HG03103 (cell line): ENCODE data around the gene DOCK1.

ENCODE experiments used
- ATAC-seq: cut with Tn5 transposase; IDR thresholded peaks from one replicate; pipeline ENCODE4 v1.9.1; 2021; ENCODE audit warnings: low read depth; ENCODE audit not compliant: unreplicated experiment

DOCK1 gene

DNA sequence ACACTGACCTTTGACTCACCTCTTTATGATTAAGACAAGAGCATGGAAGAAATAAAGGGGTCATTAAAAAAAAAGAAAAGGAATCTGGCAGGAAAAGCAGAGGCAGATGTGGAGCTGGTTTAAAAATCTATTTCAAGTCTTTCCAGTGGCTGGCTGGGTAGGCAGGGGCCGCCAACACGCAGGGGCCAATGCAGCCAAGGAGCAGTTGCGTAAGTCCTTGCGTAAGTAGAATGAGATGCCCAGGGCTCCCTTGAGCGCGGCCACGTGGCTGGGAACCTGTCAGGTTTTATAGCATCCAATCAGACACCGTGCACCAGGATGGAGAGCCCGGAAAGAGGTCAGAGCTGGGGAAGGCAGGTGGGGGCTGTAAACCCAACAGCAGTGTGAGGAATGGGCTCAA lies 414.9 kb downstream of the DOCK1 start:
- ATAC-seq: no peak

DNA sequence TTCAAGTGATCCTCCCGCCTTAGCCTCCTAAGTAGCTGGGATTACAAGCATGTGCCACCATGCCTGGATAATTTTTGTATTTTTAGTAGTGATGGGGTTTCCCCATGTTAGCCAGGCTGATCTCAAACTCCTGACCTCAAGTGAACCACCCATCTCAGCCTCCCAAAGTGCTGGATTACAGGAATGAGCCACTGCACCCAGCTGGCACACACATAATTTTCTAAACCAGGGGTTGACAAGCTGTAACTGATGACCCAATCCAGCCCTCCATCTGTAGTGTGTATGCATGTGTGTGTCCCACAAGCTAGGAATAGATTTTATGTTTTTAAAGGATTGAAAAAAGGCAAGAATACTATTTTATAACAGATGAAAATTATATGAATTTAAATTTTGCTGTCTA lies 417.1 kb downstream of the DOCK1 start:
- ATAC-seq: no peak

DNA sequence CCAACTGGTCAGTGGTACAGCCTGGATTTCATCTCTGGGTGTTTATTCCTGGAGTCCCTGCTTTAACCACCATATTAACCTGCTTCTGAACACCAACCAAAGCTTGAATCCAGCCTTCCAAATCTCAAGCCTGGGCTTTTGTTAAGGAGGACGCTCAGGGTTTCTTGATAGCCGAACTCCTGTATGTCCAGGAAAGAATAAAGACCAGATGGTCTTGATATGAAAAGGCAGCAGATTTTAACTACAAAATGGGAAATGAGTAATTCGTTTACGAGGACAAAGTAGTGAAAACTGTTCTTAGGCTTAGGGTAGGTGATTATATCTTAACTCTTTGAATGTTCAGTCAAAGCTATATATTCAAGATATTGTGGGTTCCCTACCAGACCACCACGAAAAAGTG lies 420.3 kb downstream of the DOCK1 start:
- no peak for ATAC-seq

DNA sequence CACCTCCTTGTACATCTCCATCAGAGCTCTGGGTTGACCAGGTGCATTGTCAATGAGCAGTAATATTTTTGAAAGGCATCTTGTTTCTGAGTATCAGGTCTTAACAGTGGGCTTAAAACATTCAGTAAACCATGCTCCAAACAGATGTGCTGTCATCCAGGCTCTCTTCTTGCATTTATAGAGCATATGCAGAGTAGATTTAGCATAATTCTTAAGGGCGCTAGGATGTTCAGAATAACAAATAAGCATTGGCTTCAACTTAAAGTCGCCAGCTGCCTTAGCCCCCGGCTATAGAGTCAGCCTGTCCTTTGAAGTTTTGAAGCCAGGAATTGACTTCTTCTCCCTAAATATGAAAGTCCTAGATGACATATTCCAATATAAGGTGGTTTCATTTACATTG lies 421.7 kb downstream of the DOCK1 start:
- no peak for ATAC-seq

DNA sequence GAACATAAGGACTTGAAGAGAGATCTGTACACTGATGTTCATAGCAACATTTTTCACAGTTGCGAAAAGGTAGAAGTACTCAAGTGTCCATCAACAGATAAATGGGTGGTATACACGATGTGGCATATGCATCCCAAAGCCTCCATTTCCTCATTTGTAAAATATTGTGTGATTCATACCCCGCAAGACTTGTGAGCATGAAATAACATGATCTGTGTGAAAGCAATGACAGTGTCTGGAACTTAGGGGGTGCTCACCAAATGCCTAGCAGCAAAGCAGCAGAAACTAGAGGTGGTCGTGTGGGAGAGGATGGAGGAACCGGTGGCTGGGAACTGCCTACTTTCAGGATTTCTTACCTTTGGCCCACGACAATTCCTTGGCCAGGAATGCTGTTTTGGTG lies 426.5 kb downstream of the DOCK1 start:
- ATAC-seq: no peak

DNA sequence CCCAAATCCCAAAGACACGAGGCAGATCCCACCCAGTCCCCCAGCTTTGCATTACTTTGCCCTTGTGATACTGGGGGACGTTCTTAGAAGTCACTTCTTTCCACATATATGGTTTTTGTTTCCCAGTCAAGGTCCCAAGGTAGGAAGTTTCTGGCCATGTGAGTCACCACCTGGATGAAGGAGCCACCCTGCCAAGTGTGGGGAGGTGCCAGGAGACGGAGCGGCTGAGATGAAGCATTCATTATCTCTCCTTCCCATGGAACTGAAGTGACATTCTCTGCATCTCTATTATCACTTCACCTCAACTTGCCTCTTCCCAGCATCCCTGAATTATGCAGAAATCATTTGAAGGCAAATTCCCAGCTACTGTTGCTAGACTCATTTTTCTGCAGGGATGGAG lies 427.4 kb downstream of the DOCK1 start:
- no peak for ATAC-seq

DNA sequence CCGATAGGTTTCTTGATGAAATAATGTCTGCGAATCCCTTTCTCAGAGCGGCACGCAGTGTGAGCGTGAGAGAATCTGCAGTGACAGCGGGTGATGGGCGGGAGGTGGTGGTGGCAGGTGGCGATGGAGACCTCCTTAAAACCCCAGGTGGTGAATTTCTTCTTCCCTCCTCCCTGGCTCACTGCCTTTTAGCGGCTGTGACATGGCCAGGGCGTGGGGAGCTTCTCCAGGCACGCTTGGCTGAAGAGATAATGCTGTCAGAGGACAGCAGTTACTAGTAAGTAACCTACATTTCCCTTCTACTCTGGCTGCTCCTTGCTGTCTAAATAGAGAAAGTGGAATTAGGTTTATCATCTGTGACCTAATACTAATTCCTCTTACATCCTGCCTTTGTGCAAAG lies 432.6 kb downstream of the DOCK1 start:
- no peak for ATAC-seq

DNA sequence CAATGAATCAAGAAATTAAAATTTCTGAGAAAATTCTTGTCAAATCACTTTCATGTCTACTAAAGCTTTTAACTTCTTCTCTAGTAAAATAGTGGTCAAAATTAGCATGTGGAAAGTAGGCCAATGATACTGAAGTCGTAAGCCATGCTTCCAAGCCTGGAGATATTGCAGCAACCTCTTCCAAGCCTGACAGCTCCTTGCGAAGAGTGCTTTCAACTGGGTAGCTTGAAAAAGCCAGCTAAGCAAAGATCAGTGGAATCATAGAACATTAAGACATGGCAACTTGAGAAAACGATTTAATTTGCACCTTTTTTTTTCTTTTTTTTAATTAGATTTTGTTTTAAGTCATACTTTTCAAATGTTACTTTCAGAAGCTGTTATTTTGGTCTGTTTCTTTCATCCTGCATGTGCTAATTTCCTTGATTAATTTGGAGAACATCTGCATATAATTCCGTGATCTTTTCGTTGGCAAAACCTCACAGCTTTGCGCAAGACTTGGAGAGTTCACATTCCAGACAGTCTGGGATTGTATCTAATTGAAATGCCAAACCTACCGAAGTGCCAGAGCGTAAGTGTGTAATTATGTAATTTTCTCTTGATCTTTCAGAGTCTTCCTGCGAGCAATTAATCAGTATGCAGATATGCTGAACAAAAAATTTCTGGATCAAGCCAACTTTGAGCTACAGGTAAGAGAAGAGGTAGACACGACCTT lies 433.3 kb downstream of the DOCK1 start:
- ATAC-seq: no peak

DNA sequence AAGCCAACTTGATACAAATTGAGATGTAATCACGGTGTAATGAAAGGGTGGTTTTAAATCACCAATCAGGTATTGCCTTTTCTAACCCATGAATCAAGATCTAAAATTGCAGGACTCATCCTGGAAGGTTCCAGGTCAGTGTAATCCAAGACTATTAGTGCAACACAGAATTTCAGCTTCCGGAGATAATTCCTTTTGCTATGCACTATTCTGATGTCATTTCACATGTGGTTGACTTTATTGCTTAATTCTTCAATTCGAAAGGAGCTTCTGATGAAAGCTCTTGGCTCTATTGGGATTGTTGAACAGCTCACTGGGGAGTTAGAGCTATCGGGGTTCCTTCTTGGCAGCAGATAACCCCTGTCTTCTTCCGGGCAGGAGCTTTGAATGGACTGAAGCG lies 438.6 kb downstream of the DOCK1 start:
- no peak for ATAC-seq

DNA sequence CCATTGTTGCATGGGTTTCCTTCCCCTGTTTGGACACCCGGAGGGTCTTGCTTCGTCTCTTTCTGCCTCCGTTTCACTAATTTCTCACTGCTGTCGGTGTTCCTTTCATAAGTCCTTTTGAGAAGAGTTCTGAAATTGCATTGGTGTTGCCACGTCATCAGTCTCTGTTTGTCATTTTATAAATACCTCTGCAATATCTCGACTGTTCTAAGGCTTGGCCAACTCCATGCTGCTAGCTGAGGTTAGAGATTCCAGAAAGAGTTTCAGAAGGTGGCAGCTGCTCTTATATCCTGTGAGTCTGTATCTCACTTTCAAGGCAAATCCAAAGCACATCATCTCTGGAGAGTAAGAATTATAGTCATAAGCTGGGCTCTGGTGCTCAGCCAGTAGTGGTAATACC lies 439.1 kb downstream of the DOCK1 start:
- ATAC-seq: no peak

DNA sequence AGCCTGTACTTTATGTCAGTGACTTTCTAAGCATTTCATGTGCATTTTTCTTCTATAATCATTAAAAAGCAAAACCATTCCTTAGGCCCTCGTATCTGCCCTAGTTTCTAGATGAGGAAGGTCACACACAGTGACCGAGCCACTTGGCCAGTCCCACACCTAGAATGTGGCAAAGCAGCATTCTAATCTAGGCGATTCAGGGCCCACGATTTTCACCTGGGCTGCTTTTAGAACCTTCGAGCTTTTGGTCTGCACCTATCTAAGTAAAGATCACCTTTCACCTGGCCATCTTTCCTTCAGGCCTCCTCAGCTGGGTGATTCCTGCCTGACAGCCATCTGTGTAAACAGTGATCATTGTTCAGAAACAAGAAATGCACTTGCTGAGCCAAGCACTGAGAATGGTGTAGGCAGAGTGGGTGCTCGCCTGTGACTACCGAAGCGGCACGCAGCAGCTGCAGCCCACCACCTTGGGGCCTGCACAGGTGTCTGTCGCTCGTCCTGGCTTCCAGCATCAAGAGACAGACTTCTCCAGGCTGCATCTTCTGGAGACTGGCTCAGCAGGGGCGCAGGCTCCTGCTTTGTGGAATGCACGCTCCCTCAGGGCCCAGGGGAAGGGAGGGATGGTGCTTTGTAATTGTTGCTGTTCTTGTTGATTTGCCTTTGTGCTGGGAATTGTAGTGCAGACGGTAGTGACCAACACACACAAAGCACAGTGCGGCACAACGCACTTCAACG lies 440.2 kb downstream of the DOCK1 start:
- ATAC-seq: no peak

DNA sequence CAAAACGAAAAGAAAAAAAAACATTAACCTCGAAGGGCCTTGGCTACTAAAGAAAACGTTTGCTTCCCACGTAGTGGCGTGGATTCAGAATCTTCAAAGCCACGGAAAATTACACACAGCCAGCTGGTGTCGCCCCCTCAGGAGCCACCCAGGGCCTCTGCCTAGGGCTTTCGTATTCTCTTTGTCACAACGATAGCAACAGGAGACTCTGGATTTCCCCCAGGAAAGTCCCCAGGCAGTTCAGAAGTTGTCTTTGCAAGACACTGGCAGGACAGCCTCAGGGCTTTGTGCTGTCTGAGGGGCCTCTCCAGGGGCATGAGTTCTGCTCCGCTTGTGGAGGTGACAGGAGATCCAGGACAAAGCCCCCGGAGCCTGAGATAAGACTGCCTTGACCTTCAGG lies 441.4 kb downstream of the DOCK1 start:
- no peak for ATAC-seq

DNA sequence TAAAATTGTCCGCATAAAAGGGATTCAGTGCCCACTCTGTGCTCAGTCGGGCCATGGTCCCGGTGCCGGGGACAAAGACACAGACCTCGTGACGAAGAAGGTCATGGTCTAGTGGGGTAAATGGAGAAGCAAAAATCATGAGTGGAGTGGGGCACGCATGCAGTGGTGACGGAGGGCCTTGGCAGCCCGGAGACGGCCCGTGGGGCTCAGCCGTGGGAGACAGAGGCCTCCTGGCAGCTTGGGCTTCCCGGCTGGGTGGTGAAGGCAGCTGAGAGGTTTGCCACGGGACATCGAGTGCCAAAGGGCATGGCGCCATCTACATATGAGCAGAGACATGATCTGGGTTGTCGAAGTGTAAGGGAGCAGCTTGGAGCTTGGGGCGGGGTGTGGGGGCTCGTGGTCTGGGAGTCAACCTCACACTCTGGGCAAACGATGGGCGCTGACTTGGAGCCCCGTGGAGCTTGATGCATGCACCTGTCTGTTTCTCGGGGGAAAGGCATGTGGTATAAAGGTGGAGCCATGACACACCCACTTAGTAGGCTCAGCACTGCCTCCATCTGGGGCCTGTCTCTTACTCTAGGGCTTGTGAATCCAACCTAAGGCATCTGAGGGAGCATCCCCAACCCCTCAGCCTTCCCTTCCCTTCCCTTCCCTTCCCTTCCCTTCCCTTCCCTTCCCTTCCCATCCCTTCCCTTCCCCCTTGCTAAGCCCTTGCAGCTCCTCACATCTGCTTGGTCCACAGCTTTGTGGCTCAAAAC lies 442.2 kb downstream of the DOCK1 start:
- no peak for ATAC-seq

DNA sequence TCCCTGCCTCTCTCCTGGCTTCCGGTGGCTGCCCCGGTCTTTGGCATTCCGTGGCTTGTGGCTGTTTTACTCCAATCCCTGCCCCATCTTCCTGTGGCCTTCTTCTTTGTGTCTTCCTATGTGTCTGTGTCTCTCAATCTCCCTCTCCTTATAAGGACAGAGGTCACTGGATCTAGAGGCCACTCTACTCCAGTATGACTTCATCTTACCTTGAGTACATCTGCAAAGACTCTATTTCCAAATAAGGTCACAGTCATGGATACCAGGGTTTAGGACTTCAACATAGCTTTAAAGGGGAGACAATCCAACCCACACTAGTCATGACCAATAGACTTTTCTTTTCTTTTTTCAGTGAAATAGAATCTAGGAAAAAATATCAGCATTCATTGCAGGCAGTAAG lies 444.5 kb downstream of the DOCK1 start:
- ATAC-seq: no peak

DNA sequence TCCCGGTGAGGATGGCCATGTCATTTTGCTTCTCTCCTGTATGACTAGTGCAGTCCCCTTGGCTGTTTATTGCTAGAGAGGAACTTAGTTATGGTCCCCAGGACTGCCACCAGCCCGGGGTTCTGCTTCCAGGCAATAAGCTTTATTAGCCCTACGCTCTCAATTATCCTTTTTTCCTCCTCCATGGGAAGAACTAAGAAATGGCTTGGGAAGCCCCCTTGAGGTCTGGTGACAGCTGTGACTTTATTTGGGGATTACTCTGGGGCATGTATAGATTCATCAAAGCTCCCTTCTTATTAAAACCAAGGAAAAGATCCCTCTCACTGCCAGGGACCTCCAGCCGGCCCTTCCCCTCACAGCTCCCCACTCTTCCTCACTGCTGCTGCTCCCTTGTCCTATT lies 446.3 kb downstream of the DOCK1 start:
- ATAC-seq: no peak

DNA sequence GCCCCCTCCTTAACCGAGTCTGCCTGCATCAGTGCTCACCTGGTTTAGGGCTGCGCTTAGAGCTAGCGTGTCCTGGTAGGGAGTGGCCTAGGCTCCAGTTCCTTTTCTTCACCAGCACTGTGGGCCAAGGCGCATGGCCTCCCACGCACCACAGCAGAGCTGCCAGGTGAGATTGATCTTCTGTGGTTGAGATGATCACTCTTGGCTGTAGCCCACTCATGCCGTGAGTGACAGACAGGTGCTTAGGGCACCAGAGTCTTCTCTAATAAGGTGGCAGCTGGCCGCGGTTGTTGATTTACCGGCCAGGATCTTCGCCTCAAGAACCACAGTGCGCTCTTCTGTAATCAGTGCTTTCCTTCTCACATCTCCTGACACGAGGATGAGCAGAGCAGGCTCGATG lies 448.3 kb downstream of the DOCK1 start:
- no peak for ATAC-seq

DNA sequence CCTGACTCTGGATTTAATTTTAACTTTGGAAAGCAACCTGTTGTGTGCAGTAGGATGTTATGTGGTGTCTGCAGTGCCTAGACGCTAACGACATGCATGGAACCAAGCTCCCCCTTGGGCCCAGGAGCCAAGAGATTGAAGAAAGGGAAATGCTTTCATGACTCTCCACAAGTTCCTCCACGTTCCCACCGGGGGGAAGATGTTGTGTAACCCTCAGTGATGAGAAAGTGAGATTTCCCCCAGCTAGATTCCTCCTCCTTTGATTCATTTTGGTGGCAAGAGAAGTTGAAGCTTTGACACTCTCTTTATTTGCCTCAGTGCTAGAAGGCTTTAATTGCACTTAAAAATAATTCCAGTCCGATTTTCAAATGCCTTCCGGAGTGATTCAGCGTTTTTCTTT lies 449.0 kb downstream of the DOCK1 start:
- ATAC-seq: no peak

DNA sequence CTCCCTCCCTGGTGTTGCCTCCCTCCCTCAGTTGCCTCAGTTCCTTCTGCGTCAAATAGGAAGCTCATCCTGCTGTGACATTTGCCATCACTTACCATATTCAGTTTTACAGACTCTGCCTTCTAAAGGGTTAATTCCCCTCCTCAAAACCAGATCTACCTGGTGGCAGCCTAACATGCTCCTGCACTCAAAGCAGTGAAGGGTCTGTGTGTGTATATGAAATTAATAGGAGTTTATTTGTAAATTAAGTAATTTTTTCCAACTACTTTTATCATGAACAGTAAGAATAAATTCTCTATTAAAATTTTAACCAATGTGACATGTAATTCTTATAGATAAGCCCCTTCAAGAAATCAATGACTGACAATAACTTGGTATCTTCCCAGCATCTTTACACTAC lies 449.8 kb downstream of the DOCK1 start:
- ATAC-seq: no peak

DNA sequence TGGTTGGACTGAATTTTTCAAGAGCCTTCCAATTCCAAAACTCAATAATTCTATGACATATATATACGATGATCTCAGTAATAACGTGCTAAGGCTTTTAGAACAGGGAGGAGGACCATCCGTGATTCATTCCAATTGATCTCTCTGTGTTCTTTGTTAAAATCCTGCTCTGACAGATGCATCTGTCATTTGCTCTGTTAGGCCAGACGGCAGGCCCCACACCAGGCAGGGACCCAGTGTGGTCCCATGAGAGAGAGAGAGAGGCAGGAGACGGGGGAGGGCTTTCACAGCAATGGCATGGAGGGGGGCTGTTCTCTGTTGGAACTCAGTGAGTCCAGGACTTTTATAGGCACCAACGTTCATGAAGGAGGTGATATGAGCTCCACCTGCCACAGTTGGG lies 451.1 kb downstream of the DOCK1 start:
- no peak for ATAC-seq

DNA sequence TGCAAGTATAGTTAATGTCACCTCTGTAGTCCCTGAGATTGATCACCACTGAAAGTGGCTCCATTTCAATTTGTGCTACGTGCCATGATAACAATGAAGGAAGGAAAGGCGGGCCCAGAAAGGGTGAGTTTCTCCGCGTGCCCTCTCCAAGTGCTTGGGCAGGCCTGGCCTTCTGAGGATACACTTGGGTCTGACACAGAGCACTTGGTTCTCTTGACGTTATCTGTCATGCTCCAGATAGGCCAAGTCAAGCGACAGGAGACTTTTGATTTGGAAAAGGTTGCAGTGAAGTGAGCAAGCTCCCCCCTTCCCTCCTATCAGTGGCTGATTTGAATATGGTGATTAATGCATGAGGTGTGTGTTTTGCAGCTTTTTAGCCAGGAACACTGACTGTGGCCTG lies 452.0 kb downstream of the DOCK1 start:
- ATAC-seq: no peak

DNA sequence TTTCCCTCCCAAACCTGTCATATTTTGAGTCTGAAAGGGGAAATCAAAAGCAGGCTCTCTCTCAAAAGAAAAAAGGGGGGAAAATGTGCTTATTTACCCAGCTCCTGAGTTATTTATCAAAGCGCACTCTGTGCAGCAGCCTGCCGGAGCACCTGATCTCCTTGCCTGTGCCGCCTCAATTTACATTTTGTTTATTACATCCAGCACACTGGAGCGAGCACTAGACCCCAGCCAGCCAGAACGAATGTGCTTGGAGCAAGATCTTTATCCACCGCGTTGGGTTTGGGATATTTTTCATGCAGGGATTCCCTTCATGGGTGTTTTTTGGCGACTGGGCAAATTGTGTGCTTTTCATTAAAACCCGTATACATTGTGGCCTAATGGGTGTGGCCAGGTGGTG lies 453.1 kb downstream of the DOCK1 start:
- ATAC-seq: no peak

DNA sequence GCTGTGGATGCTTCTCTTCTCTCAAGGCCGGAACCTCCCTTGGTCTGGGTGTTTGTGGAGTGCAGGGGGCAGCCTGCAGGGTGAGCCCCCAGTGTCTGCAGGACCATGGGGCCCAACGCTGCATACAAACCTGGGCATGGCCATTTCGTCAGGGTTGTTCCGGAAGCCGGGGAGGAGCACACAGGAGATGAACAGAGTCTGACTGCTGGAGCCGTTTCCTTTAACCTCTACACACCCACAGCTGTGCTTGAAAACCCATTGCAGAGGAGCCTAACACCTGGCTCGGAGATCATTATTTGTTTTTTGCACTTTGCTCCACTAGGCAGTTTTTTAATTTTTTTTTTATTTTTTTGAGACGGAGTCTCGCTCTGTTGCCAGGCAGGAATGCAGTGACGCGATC lies 458.8 kb downstream of the DOCK1 start:
- ATAC-seq: no peak
